Activated T-helper 1 cell treated with anti-CD3 and anti-CD28 coated beads, Interleukin-12 subunit alpha, Interleukin-12 subunit beta, Interleukin-2, Interleukin-4 antibody, amounts not matched to agents 30 ng/mL and 10 ng/mL and 1 ng/mL, durations not matched to agents 14 hours and 24 hours and 36 hours (primary cell): ENCODE measurements around the gene GAS1. TPM values are rescaled to one million over a fixed set of nuclear protein-coding genes. Genes with fewer than 3 reads are reported as not detected.

ENCODE experiments used
- DNase-seq: peaks from one replicate; pipeline ENCODE4 v3.0.0; 2021; ENCODE audit warnings: low spot score
- H3K27ac Mint-ChIP-seq: one replicate; pipeline ENCODE4 v1.8.0; 2021; ENCODE audit warnings: mild to moderate bottlenecking, mixed read lengths
- H3K27me3 Mint-ChIP-seq: one replicate; pipeline ENCODE4 v1.8.0; 2022; ENCODE audit warnings: mild to moderate bottlenecking, moderate library complexity, mixed read lengths; ENCODE audit not compliant: insufficient read depth
- H3K36me3 Mint-ChIP-seq: one replicate; pipeline ENCODE4 v1.8.0; 2021; ENCODE audit warnings: low read depth, mixed read lengths
- H3K4me1 Mint-ChIP-seq: one replicate; pipeline ENCODE4 v1.8.0; 2021; ENCODE audit warnings: low read depth, mixed read lengths
- H3K4me3 Mint-ChIP-seq: one replicate; pipeline ENCODE4 v1.8.0; 2021; ENCODE audit warnings: mild to moderate bottlenecking, moderate library complexity, mixed read lengths
- H3K9me3 Mint-ChIP-seq: one replicate; pipeline ENCODE4 v1.8.0; 2021; ENCODE audit warnings: mixed read lengths
- intact Hi-C: fragments of 100-400 bp; cut with micrococcal nuclease; formaldehyde crosslinking; loops from one replicate; pipeline ENCODE4 v1.15.1; 2024
- total RNA-seq: library from RNA; stranded (reverse); gene quantifications from 2 replicates; pipeline ENCODE4 v1.2.3, GENCODE V29; 2022

GAS1 gene
- total RNA-seq, 1 donor from 2014 or later: 0.23 TPM

GRCh38 chr9:86978413-86978812, 31.1 kb upstream of the GAS1 start:
- Mint-ChIP-seq H3K4me1 (no peaks in the 10 kb centered on the region), H3K27me3 (no peaks in the 10 kb centered on the region), H3K36me3 (no peaks in the 10 kb centered on the region), H3K4me3 (no peak overlapping the region), H3K27ac (no peak overlapping the region), H3K9me3 (no peaks in the 10 kb centered on the region)
- no peak for DNase-seq
- intact Hi-C loops: no loop called here

GRCh38 chr9:86977205-86977835, 30.0 kb upstream of the GAS1 start:
- Mint-ChIP-seq H3K9me3 (no peaks in the 10 kb centered on the region), H3K4me3 (no peak overlapping the region), H3K27me3 (no peaks in the 10 kb centered on the region), H3K27ac (no peak overlapping the region), H3K36me3 (no peaks in the 10 kb centered on the region), H3K4me1 (no peaks in the 10 kb centered on the region)
- intact Hi-C loops: no loop called here
- no peak for DNase-seq

- intact Hi-C loops: no loop called here
- H3K4me1 Mint-ChIP-seq: no peaks in the 10 kb centered on the region
- no peak overlapping the region for H3K27ac Mint-ChIP-seq
- H3K36me3 Mint-ChIP-seq: no peaks in the 10 kb centered on the region
- no peak for DNase-seq
- no peaks in the 10 kb centered on the region for H3K27me3 Mint-ChIP-seq
- H3K4me3 Mint-ChIP-seq: no peak overlapping the region
- H3K9me3 Mint-ChIP-seq: no peaks in the 10 kb centered on the region
Observed at GRCh38 chr9:86975606-86976005, 28.3 kb upstream of the GAS1 start.

GRCh38 chr9:86975036-86975435, 27.7 kb upstream of the GAS1 start:
- Mint-ChIP-seq H3K27ac (no peak overlapping the region), H3K27me3 (no peaks in the 10 kb centered on the region), H3K9me3 (no peaks in the 10 kb centered on the region), H3K4me3 (no peak overlapping the region), H3K4me1 (no peaks in the 10 kb centered on the region), H3K36me3 (no peaks in the 10 kb centered on the region)
- intact Hi-C loops: no loop called here
- DNase-seq: no peak

GRCh38 chr9:86974421-86974820, 27.1 kb upstream of the GAS1 start:
- intact Hi-C loops: no loop called here
- no peak overlapping the region for H3K4me3 Mint-ChIP-seq

GRCh38 chr9:86971742-86972141, 24.4 kb upstream of the GAS1 start:
- Mint-ChIP-seq H3K27ac (no peak overlapping the region), H3K27me3 (no peaks in the 10 kb centered on the region)

More at GRCh38 chr9:86974421-86974820, 27.1 kb upstream of the GAS1 start:
- Mint-ChIP-seq H3K4me1 (no peaks in the 10 kb centered on the region), H3K27me3 (no peaks in the 10 kb centered on the region), H3K27ac (no peak overlapping the region), H3K9me3 (no peaks in the 10 kb centered on the region), H3K36me3 (no peaks in the 10 kb centered on the region)
- DNase-seq: no peak

GRCh38 chr9:86968258-86968920, 21.1 kb upstream of the GAS1 start:
- no peaks in the 10 kb centered on the region for H3K36me3 Mint-ChIP-seq
- H3K4me1 Mint-ChIP-seq: no peaks in the 10 kb centered on the region
- no peak overlapping the region for H3K4me3 Mint-ChIP-seq
- intact Hi-C loops: no loop called here
- no peaks in the 10 kb centered on the region for H3K27me3 Mint-ChIP-seq
- no peaks in the 10 kb centered on the region for H3K9me3 Mint-ChIP-seq
- H3K27ac Mint-ChIP-seq: no peak overlapping the region
- no peak for DNase-seq

More at GRCh38 chr9:86971742-86972141, 24.4 kb upstream of the GAS1 start:
- H3K9me3 Mint-ChIP-seq: no peaks in the 10 kb centered on the region
- DNase-seq: no peak
- intact Hi-C loops: no loop called here
- no peaks in the 10 kb centered on the region for H3K36me3 Mint-ChIP-seq
- no peaks in the 10 kb centered on the region for H3K4me1 Mint-ChIP-seq
- no peak overlapping the region for H3K4me3 Mint-ChIP-seq

- no peaks in the 10 kb centered on the region for H3K36me3 Mint-ChIP-seq
- no peak overlapping the region for H3K27ac Mint-ChIP-seq
- no peaks in the 10 kb centered on the region for H3K27me3 Mint-ChIP-seq
- no peaks in the 10 kb centered on the region for H3K9me3 Mint-ChIP-seq
- no peak overlapping the region for H3K4me3 Mint-ChIP-seq
- no peak for DNase-seq
- no peaks in the 10 kb centered on the region for H3K4me1 Mint-ChIP-seq
- intact Hi-C loops: no loop called here
Observed at GRCh38 chr9:86966852-86967511, 19.7 kb upstream of the GAS1 start.

GRCh38 chr9:86965636-86966395, 18.5 kb upstream of the GAS1 start:
- intact Hi-C loops: no loop called here
- H3K36me3 Mint-ChIP-seq: no peaks in the 10 kb centered on the region
- H3K27me3 Mint-ChIP-seq: peaks cover 3% of the 10 kb centered on the region
- no peak overlapping the region for H3K27ac Mint-ChIP-seq
- H3K9me3 Mint-ChIP-seq: no peaks in the 10 kb centered on the region
- H3K4me1 Mint-ChIP-seq: no peaks in the 10 kb centered on the region
- no peak overlapping the region for H3K4me3 Mint-ChIP-seq
- DNase-seq: no peak

- no peak for DNase-seq
- Mint-ChIP-seq H3K27me3 (peaks cover 13% of the 10 kb centered on the region), H3K9me3 (no peaks in the 10 kb centered on the region), H3K4me3 (no peak overlapping the region), H3K27ac (no peak overlapping the region), H3K36me3 (no peaks in the 10 kb centered on the region), H3K4me1 (no peaks in the 10 kb centered on the region)
- intact Hi-C loops: no loop called here
Observed at GRCh38 chr9:86962692-86963091, 15.4 kb upstream of the GAS1 start.

GRCh38 chr9:86960938-86961337, 13.6 kb upstream of the GAS1 start:
- H3K27ac Mint-ChIP-seq: no peak overlapping the region
- no peaks in the 10 kb centered on the region for H3K9me3 Mint-ChIP-seq
- no peak for DNase-seq
- H3K4me3 Mint-ChIP-seq: no peak overlapping the region
- H3K36me3 Mint-ChIP-seq: no peaks in the 10 kb centered on the region
- intact Hi-C loops: no loop called here
- peaks cover 13% of the 10 kb centered on the region for H3K27me3 Mint-ChIP-seq
- H3K4me1 Mint-ChIP-seq: no peaks in the 10 kb centered on the region

- intact Hi-C loops: no loop called here
- H3K36me3 Mint-ChIP-seq: no peaks in the 10 kb centered on the region
- DNase-seq: no peak
- H3K9me3 Mint-ChIP-seq: peaks cover 6% of the 10 kb centered on the region
- H3K4me3 Mint-ChIP-seq: no peak overlapping the region
- peaks cover 15% of the 10 kb centered on the region for H3K27me3 Mint-ChIP-seq
- H3K4me1 Mint-ChIP-seq: no peaks in the 10 kb centered on the region
- no peak overlapping the region for H3K27ac Mint-ChIP-seq
Observed at GRCh38 chr9:86958203-86958602, 10.9 kb upstream of the GAS1 start.

GRCh38 chr9:86955561-86955960, 8.3 kb upstream of the GAS1 start:
- Mint-ChIP-seq H3K27ac (no peak overlapping the region), H3K9me3 (peaks cover 19% of the 10 kb centered on the region), H3K36me3 (no peaks in the 10 kb centered on the region), H3K4me1 (no peaks in the 10 kb centered on the region), H3K4me3 (no peak overlapping the region), H3K27me3 (peaks cover 17% of the 10 kb centered on the region)
- intact Hi-C loops: no loop called here
- DNase-seq: no peak
